GM18507 (cell line): ENCODE results near the gene ABR.
"Not testable (repeated sequence)": the region's sequence is repeated elsewhere in the genome, so short reads cannot be mapped to it uniquely, and the experiment has no call there.

Experiments used
- DNase-seq: peaks from one replicate; pipeline ENCODE4 v3.0.0; 2011; ENCODE audit warnings: low read depth; ENCODE audit not compliant: insufficient read length; ENCODE audit errors: extremely low spot score
- FAIRE-seq: peaks from 2 replicates; lab custom pipeline; 2011; peaks lifted over from hg19 to GRCh38; lab: Jason Lieb, UNC

Gene ABR

GRCh38 chr17:1107777-1108477 is 71.9 kb downstream of the ABR start:
- DNase-seq (no peak), FAIRE-seq (no peak)

GRCh38 chr17:1107083-1107776 is 72.6 kb downstream of the ABR start:
- FAIRE-seq (no peak), DNase-seq (no peak)

- no peak for FAIRE-seq
- DNase-seq, result no peak
These were observed 75.6 kb downstream of the ABR start for GRCh38 chr17:1104222-1104621.

GRCh38 chr17:1100382-1100781 is 79.4 kb downstream of the ABR start:
- FAIRE-seq (no peak), DNase-seq (no peak)

GRCh38 chr17:1099242-1099641 is 80.5 kb downstream of the ABR start:
- no peak for FAIRE-seq
- no peak for DNase-seq

GRCh38 chr17:1097972-1098744 is 81.6 kb downstream of the ABR start:
- FAIRE-seq, DNase-seq: not testable (repeated sequence)

GRCh38 chr17:1096215-1096614 is 83.6 kb downstream of the ABR start:
- FAIRE-seq, result no peak

GRCh38 chr17:1095853-1096173 is 84.0 kb downstream of the ABR start:
- no peak for FAIRE-seq
- no peak for DNase-seq

More at GRCh38 chr17:1096215-1096614, 83.6 kb downstream of the ABR start:
- no peak for DNase-seq

- no peak for FAIRE-seq
- no peak for DNase-seq
These were observed 84.5 kb downstream of the ABR start for GRCh38 chr17:1095090-1095852.

- DNase-seq (no peak), FAIRE-seq (no peak)
These were observed 85.2 kb downstream of the ABR start for GRCh38 chr17:1094591-1094990.

- FAIRE-seq (no peak), DNase-seq (no peak)
These were observed 87.9 kb downstream of the ABR start for GRCh38 chr17:1091900-1092299.

GRCh38 chr17:1091190-1091534 is 88.6 kb downstream of the ABR start:
- FAIRE-seq, result no peak

GRCh38 chr17:1090465-1091189 is 89.2 kb downstream of the ABR start:
- DNase-seq (no peak), FAIRE-seq (no peak)

More at GRCh38 chr17:1091190-1091534, 88.6 kb downstream of the ABR start:
- DNase-seq, result no peak

GRCh38 chr17:1089915-1090314 is 89.9 kb downstream of the ABR start:
- FAIRE-seq, result no peak
- DNase-seq, result no peak

GRCh38 chr17:1087381-1088241 is 92.2 kb downstream of the ABR start:
- FAIRE-seq, result no peak
- DNase-seq, result no peak

- no peak for DNase-seq
- FAIRE-seq, result no peak
These were observed 96.2 kb downstream of the ABR start for GRCh38 chr17:1083451-1084187.

- no peak for DNase-seq
- FAIRE-seq, result no peak
These were observed 97.2 kb downstream of the ABR start for GRCh38 chr17:1082579-1082978.
